Dermis blood vessel endothelial cell (primary cell): Measurements from ENCODE around the gene FAM124B. TPM values are rescaled to one million over a fixed set of nuclear protein-coding genes. Genes with fewer than 3 reads are reported as not detected.

Source experiments
- DNase-seq: peaks from one replicate; pipeline ENCODE4 v3.0.0; 2010
- total RNA-seq: library from RNA; depleted of rRNA; stranded (reverse); fragments of >200 nt; gene quantifications from 2 replicates; pipeline ENCODE4 v1.2.3, GENCODE V29; 2014

FAM124B gene, protein sequence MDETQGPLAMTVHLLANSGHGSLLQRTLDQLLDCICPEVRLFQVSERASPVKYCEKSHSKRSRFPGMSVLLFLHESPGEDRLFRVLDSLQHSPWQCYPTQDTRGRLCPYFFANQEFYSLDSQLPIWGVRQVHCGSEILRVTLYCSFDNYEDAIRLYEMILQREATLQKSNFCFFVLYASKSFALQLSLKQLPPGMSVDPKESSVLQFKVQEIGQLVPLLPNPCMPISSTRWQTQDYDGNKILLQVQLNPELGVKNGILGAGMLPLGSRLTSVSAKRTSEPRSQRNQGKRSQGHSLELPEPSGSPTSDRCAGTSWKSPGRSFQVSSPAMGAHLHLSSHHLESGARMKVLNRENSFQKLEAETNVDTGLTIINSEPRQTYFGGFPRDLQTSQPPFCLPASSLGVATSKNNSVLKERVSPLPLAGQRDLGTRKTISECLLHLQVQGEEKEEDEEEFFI
- 139 and 228 TPM in 2 replicates for total RNA-seq

DNA sequence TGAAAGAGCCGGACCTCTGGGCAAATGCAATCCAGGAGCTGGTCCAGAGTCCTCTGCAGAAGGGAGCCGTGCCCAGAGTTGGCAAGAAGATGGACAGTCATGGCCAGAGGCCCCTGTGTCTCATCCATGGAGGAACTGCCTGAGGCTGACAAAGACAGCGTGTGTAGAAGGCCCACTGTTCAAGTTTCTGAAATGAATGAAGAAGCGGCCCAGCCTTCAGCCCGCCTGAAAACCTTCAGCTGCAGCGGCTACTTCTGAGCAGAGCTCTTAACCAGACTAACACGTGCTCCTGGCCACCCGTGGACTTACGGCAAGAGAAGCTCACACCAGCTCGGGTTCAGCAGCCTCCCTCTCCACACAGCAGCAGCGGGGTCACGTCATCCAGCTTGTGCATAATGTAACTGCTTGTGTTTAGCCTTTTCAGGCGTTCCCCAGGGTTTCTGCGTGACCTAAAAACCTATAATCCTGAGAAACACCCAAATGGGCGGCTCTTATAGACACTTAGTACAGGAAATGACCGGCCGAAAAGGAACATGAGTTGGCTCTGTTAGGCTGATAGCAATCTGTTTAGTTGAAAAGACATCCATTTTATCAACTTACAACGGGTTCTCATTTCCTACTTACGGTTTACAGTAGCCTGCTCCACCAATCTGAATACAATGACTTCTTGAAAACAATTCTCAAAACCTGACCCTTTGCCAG lies at the start of gene FAM124B:
TSS of gene FAM124B (minus strand) at position 467 of the 702 bp plus-strand sequence. CDS start at position 128, 339 bp downstream.
- peak; percentile 99 for DNase-seq

GRCh38 chr2:224449212-224450147 lies 47.6 kb upstream of the FAM124B start:
- peak; percentile 82 for DNase-seq

- DNase-seq, result no peak
Observed at GRCh38 chr2:224448236-224448635, 46.3 kb upstream of the FAM124B start.

- no peak for DNase-seq
Observed at GRCh38 chr2:224444783-224445182, 42.9 kb upstream of the FAM124B start.

DNA sequence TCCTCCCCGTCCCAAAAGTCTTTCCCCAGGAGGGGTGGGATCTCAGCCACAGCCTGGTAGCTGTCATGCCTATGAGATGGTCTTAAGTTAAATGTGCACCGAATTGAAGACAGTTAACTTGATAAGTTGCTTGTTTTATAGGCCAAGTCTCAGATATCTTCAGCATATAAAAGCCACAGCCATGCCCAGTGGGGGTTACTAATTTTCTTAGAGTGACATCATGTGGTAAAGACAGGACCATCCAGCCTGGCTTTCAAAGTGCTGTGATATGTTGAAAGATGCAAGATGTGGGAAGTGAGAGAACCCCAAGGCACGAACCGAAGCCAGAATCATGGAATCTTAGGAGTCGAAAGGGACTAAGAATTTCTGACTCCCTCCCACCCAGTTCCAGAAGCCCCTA lies 42.1 kb upstream of the FAM124B start:
- peak; percentile 62 for DNase-seq

GRCh38 chr2:224442071-224442967 lies 40.4 kb upstream of the FAM124B start:
- DNase-seq, result peak; percentile 67

DNA sequence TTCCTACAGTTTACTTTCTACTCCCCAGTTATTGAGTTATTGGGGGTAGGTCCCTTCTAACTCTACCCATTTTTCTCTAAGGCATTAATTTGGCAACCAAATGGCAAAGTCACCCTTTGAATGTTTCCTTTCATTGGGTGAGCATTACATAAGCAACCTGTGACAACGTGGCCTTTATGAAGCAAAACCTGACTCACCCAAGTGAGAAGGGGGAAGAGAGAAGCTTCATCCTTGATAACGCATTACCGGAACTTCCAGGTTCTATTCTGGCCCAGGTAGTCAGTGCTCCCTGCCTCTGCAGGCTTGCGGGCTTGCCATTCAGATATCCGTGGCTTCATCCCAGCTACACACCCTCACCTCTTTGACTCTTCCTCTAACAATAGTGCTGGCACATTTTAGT lies 39.1 kb upstream of the FAM124B start:
- peak; percentile 23 for DNase-seq

DNA sequence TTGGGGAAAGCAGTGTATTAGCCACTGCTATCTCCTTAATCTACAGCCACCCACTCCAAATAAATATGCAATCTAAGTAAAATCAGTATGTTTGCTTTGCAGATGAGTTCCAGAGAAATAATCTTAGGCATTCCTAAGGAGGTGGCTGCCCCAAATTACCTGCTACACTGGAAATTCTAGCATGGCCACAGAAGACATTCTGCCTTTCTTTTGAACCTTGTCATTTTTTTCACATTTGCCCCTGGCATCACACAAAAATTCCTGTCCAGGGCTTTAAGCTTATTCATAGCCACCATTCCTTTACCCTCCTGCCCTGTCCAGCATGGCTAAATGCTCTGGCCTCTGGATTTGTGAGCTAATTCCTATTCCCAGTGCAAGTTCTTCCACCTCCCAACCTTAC lies 36.8 kb upstream of the FAM124B start:
- no peak for DNase-seq

GRCh38 chr2:224436634-224437033 lies 34.7 kb upstream of the FAM124B start:
- DNase-seq, result peak; percentile 59

- peak; percentile 28 for DNase-seq
Observed at GRCh38 chr2:224434618-224435017, 32.7 kb upstream of the FAM124B start.

- no peak for DNase-seq
Observed at GRCh38 chr2:224433442-224433841, 31.5 kb upstream of the FAM124B start.

DNA sequence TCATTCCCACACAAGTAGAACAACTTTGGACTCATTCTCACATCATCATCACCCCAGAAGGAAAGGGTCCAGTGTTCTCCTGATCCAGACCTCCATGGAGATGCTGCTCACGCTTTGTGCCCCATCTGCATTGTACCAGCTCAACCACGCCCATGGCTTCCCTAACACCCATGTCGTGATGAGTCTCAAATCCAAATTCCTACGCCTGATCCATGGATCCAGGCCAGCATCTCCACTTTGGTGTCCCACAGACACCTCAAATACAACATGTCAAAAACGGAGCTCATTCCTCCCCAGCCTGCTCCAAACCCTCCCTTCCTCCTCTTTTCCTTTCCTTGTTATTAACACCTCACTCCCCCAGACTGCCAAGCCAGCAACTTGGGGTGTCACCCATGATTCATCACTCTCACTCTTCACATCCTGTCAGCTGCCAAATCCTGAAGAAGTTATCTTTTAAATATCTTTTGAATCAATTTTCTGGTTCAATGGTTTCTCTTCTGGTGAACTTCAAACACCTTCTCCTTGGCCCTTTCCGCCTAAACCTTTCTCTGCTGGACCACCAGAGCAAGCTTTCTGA lies 30.2 kb upstream of the FAM124B start:
- no peak for DNase-seq

GRCh38 chr2:224429441-224429810 lies 27.5 kb upstream of the FAM124B start:
- no peak for DNase-seq

GRCh38 chr2:224428787-224429440 lies 27.0 kb upstream of the FAM124B start:
- no peak for DNase-seq

DNA sequence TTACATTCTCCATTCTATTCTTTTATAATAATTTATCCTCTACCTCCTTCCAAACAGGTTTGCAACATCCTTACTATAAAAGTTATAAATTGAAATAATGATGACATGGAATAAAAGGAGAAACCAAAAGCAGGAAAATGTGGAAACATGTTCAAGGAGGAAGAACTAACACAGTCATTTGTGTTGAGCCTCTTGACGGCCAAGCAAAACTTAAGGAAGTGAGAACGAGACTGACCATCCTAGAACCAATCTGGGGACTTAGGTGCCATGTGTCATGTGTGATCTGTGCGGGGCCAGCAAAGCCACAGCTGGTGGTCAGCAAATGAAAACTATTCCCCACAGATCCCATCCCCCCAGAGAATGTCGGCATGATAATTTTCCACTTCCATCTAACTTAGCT lies 25.6 kb upstream of the FAM124B start:
- DNase-seq, result no peak

DNA sequence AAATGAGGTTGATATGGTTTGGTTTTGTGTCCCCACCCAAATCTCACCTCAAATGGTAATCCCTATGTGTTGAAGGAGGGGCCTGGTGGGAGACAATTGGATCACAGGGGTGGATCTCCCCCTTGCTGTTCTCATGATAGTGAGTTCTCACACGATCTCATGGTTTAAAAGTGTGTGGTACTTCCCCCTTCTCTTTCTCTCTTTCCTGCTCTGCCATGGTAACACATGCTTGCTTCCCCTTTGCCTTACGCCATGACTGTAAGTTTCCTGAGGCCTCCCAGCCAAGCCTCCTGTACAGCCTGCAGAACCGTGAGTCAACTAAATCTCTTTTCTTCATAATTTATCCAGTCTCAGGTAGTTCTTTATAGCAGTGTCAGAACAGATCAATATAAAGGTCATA lies 24.7 kb upstream of the FAM124B start:
- DNase-seq, result no peak

- no peak for DNase-seq
Observed at GRCh38 chr2:224421065-224421464, 19.2 kb upstream of the FAM124B start.

- peak; percentile 20 for DNase-seq
Observed at GRCh38 chr2:224417947-224418346, 16.0 kb upstream of the FAM124B start.

- peak; percentile 92 for DNase-seq
Observed at GRCh38 chr2:224417361-224417729, 15.4 kb upstream of the FAM124B start.

GRCh38 chr2:224416656-224417360 lies 14.9 kb upstream of the FAM124B start:
- no peak for DNase-seq
